ENCODE data around the gene CATSPERB. TPM values are rescaled to one million over a fixed set of nuclear protein-coding genes. Genes with fewer than 3 reads are reported as not detected.
"Not testable (repeated sequence)": the region's sequence is repeated elsewhere in the genome, so short reads cannot be mapped to it uniquely, and the experiment has no call there.

CATSPERB gene
- total RNA-seq, 4 donors from 2014 or later, result 0.84 to 3.9 (median 2.0) TPM; not detected in 1

- Histone ChIP-seq H3K27ac (no peak overlapping the region), H3K4me3 (no peak overlapping the region), H3K36me3 (no peaks in the 10 kb centered on the region), H3K27me3 (no peaks in the 10 kb centered on the region), H3K4me1 (no peaks in the 10 kb centered on the region), H3K9me3 (peaks cover 0 to 6% (median 0%) of the 10 kb centered on the region in 4 donors)
- WGBS, 2 donors, result 39 to 48% methylated on average over 3 of the region's 3 CpGs
- TF ChIP-seq POLR2A (IDR thresholded peaks at IDR 0.05) (no peak), CTCF (IDR thresholded peaks at IDR 0.05) (no peak), EP300 (IDR thresholded peaks at IDR 0.05) (no peak)
- DNase-seq (ENCODE audit: low spot score in 2 of 2), result no peak
Observed at GRCh38 chr14:91674911-91675310, 57.0 kb downstream of the CATSPERB start.

- no peak for DNase-seq (ENCODE audit: low spot score in 2 of 2)
- Histone ChIP-seq H3K4me3 (no peak overlapping the region), H3K9me3 (no peaks in the 10 kb centered on the region), H3K27ac (no peak overlapping the region), H3K36me3 (no peaks in the 10 kb centered on the region), H3K4me1 (no peaks in the 10 kb centered on the region), H3K27me3 (no peaks in the 10 kb centered on the region)
- 86 to 94% methylated on average over 2 of the region's 2 CpGs for WGBS, 2 donors
- TF ChIP-seq EP300 (IDR thresholded peaks at IDR 0.05) (no peak), POLR2A (IDR thresholded peaks at IDR 0.05) (no peak), CTCF (IDR thresholded peaks at IDR 0.05) (no peak)
Observed at GRCh38 chr14:91669867-91670266, 62.0 kb downstream of the CATSPERB start.

GRCh38 chr14:91667101-91667500, 64.8 kb downstream of the CATSPERB start:
- not testable (repeated sequence) for H3K4me1 ChIP-seq, H3K36me3 ChIP-seq
- whole genome bisulfite sequencing, 2 donors, result 84 to 90% methylated on average over 2 of the region's 2 CpGs

GRCh38 chr14:91660790-91661189, 71.1 kb downstream of the CATSPERB start:
- Histone ChIP-seq H3K27ac (no peak overlapping the region), H3K9me3 (no peaks in the 10 kb centered on the region), H3K4me1 (no peaks in the 10 kb centered on the region), H3K36me3 (no peaks in the 10 kb centered on the region), H3K4me3 (no peak overlapping the region), H3K27me3 (no peaks in the 10 kb centered on the region)
- no peak for DNase-seq (ENCODE audit: low spot score in 2 of 2)
- TF ChIP-seq POLR2A (IDR thresholded peaks at IDR 0.05) (no peak), CTCF (IDR thresholded peaks at IDR 0.05) (no peak), EP300 (IDR thresholded peaks at IDR 0.05) (no peak)
- WGBS, 2 donors, result 85 to 95% methylated on average over 2 of the region's 2 CpGs

More at GRCh38 chr14:91667101-91667500, 64.8 kb downstream of the CATSPERB start:
- not testable (repeated sequence) for H3K27ac ChIP-seq; H3K4me3 ChIP-seq; H3K9me3 ChIP-seq; DNase-seq (ENCODE audit: low spot score in 2 of 2); H3K27me3 ChIP-seq

GRCh38 chr14:91654836-91655235, 77.0 kb downstream of the CATSPERB start:
- Histone ChIP-seq H3K9me3 (peaks cover 0 to 4% (median 0%) of the 10 kb centered on the region in 4 donors), H3K27me3 (no peaks in the 10 kb centered on the region), H3K4me1 (no peaks in the 10 kb centered on the region), H3K27ac (no peak overlapping the region), H3K36me3 (no peaks in the 10 kb centered on the region), H3K4me3 (no peak overlapping the region)
- TF ChIP-seq EP300 (IDR thresholded peaks at IDR 0.05), result no peak
- TF ChIP-seq POLR2A (IDR thresholded peaks at IDR 0.05), result no peak
- TF ChIP-seq CTCF (IDR thresholded peaks at IDR 0.05), result no peak
- WGBS, 2 donors, result 75 to 86% methylated on average over 1 of the region's 1 CpG
- DNase-seq (ENCODE audit: low spot score in 2 of 2), result no peak

GRCh38 chr14:91653451-91653850, 78.4 kb downstream of the CATSPERB start:
- H3K4me3 ChIP-seq, result no peak overlapping the region
- H3K4me1 ChIP-seq, result no peaks in the 10 kb centered on the region
- H3K27me3 ChIP-seq, result no peaks in the 10 kb centered on the region
- WGBS, 2 donors, result 92 to 97% methylated on average over 2 of the region's 2 CpGs
- peaks cover 0 to 4% (median 0%) of the 10 kb centered on the region in 4 donors for H3K9me3 ChIP-seq
- H3K27ac ChIP-seq, result no peak overlapping the region
- DNase-seq (ENCODE audit: low spot score in 2 of 2), result no peak
- no peak for TF ChIP-seq EP300 (IDR thresholded peaks at IDR 0.05)
- TF ChIP-seq CTCF (IDR thresholded peaks at IDR 0.05), result no peak
- TF ChIP-seq POLR2A (IDR thresholded peaks at IDR 0.05), result no peak
- H3K36me3 ChIP-seq, result no peaks in the 10 kb centered on the region

Data from tibial nerve (tissue), 4 donors.